Fibroblast of mammary gland (primary cell): Measurements from ENCODE around the gene PXDC1.

ENCODE experiments used
- DNase-seq: peaks from one replicate; pipeline ENCODE4 v3.0.0-alpha.2; 2010; ENCODE audit warnings: low read depth
- H3K4me3 ChIP-seq: 2 replicates; pipeline ENCODE4 v1.5.1; 2011; ENCODE audit warnings: low read depth, mild to moderate bottlenecking, low read length, moderate library complexity; ENCODE audit not compliant: control insufficient read depth
- CTCF ChIP-seq: conservative IDR thresholded peaks from 2 replicates; pipeline ENCODE4 v1.5.1; 2011; ENCODE audit warnings: low read depth, low read length, inconsistent platforms; ENCODE audit not compliant: control insufficient read depth, insufficient read depth

PXDC1 gene

GRCh38 chr6:3707751-3708412 is 43.6 kb downstream of the PXDC1 start:
- no peak for TF ChIP-seq CTCF
- DNase-seq = no peak
- H3K4me3 ChIP-seq = no peak overlapping the region

- peak; percentile 61 for DNase-seq
- TF ChIP-seq CTCF = no peak
- H3K4me3 ChIP-seq = no peak overlapping the region
These were observed 44.5 kb downstream of the PXDC1 start for GRCh38 chr6:3707024-3707423.

- no peak for DNase-seq
- no peak for TF ChIP-seq CTCF
These were observed 45.0 kb downstream of the PXDC1 start for GRCh38 chr6:3706547-3706946.

GRCh38 chr6:3701631-3702030 is 49.9 kb downstream of the PXDC1 start:
- no peak for TF ChIP-seq CTCF
- no peak overlapping the region for H3K4me3 ChIP-seq
- DNase-seq = no peak

More at GRCh38 chr6:3706547-3706946, 45.0 kb downstream of the PXDC1 start:
- no peak overlapping the region for H3K4me3 ChIP-seq

GRCh38 chr6:3699231-3699630 is 52.3 kb downstream of the PXDC1 start:
- DNase-seq = no peak
- no peak for TF ChIP-seq CTCF
- no peak overlapping the region for H3K4me3 ChIP-seq

- TF ChIP-seq CTCF = no peak
- DNase-seq = no peak
- H3K4me3 ChIP-seq = no peak overlapping the region
These were observed 53.5 kb downstream of the PXDC1 start for GRCh38 chr6:3698021-3698420.

GRCh38 chr6:3697609-3698008 is 53.9 kb downstream of the PXDC1 start:
- peak; percentile 95 for DNase-seq
- no peak overlapping the region for H3K4me3 ChIP-seq

More at GRCh38 chr6:3697609-3698008, 53.9 kb downstream of the PXDC1 start:
- no peak for TF ChIP-seq CTCF
